GM06990 (cell line): ENCODE data around the gene TMEM163.

Experiments
- DNase-seq: peaks from one replicate; pipeline ENCODE4 v3.0.0-alpha.2; 2011; ENCODE audit not compliant: insufficient read length; ENCODE audit errors: extremely low read depth
- H3K27me3 ChIP-seq: replicated peaks from 2 replicates; pipeline ENCODE4 v1.6.0; 2011; ENCODE audit warnings: low read length; ENCODE audit not compliant: control insufficient read depth, insufficient read depth
- H3K36me3 ChIP-seq: 2 replicates; pipeline ENCODE4 v1.5.1; 2011; ENCODE audit warnings: low read length; ENCODE audit not compliant: control insufficient read depth, insufficient read depth
- H3K4me3 ChIP-seq: replicated peaks from 2 replicates; pipeline ENCODE4 v1.5.1; 2011; ENCODE audit warnings: low read depth, mild to moderate bottlenecking, control low read depth, low read length
- TF ChIP-seq, protein P1 (sequence below): IDR thresholded peaks from 2 replicates; pipeline ENCODE4 v1.5.1; 2011; ENCODE audit warnings: low read length, control low read depth, mild to moderate bottlenecking, inconsistent platforms; ENCODE audit not compliant: insufficient read depth, poor library complexity, severe bottlenecking

TMEM163 gene

DNA sequence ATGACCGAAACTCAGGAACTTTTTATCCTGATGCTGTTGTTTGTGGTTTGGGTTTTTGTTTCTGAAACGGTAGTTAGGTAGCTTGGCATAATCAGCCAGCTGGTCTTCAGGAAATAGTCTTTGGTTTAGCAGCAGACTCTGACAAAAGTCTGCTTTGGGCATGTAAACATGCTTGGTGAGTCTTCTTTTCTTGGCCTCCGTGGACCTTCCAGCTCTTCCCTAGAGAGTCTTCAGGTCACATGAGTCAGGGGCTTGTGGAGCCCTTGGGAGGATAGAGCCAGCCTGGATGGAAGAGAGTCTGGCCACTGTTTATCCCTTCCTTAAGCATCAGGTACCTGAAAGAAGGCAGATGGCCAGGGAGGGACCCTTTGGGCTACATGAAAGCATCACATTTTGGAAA, 310.4 kb downstream of the TMEM163 start:
- H3K27me3 ChIP-seq = no peaks in the 10 kb centered on the region
- H3K4me3 ChIP-seq = no peak overlapping the region
- no peak for DNase-seq
- TF ChIP-seq, protein P1, sequence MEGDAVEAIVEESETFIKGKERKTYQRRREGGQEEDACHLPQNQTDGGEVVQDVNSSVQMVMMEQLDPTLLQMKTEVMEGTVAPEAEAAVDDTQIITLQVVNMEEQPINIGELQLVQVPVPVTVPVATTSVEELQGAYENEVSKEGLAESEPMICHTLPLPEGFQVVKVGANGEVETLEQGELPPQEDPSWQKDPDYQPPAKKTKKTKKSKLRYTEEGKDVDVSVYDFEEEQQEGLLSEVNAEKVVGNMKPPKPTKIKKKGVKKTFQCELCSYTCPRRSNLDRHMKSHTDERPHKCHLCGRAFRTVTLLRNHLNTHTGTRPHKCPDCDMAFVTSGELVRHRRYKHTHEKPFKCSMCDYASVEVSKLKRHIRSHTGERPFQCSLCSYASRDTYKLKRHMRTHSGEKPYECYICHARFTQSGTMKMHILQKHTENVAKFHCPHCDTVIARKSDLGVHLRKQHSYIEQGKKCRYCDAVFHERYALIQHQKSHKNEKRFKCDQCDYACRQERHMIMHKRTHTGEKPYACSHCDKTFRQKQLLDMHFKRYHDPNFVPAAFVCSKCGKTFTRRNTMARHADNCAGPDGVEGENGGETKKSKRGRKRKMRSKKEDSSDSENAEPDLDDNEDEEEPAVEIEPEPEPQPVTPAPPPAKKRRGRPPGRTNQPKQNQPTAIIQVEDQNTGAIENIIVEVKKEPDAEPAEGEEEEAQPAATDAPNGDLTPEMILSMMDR = no peak
- H3K36me3 ChIP-seq = peaks cover 9% of the 10 kb centered on the region

GRCh38 chr2:134407154-134407890, 311.5 kb downstream of the TMEM163 start:
- no peak for DNase-seq
- Histone ChIP-seq H3K4me3 (no peak overlapping the region), H3K27me3 (no peaks in the 10 kb centered on the region), H3K36me3 (peaks cover 6% of the 10 kb centered on the region)
- TF ChIP-seq, protein P1 = no peak

- no peak for DNase-seq
- TF ChIP-seq, protein P1 = no peak
- peaks cover 6% of the 10 kb centered on the region for H3K36me3 ChIP-seq
- no peaks in the 10 kb centered on the region for H3K27me3 ChIP-seq
- no peak overlapping the region for H3K4me3 ChIP-seq
Measured at GRCh38 chr2:134406736-134407135, 312.1 kb downstream of the TMEM163 start.

- TF ChIP-seq, protein P1 = no peak
- Histone ChIP-seq H3K27me3 (no peaks in the 10 kb centered on the region), H3K4me3 (no peak overlapping the region), H3K36me3 (peaks cover 6% of the 10 kb centered on the region)
- no peak for DNase-seq
Measured at GRCh38 chr2:134406311-134406710, 312.5 kb downstream of the TMEM163 start.
